HEK293 (cell line): ENCODE data around the gene SLC25A25.

ENCODE experiments used
- CTCF ChIA-PET: fragments of 350-600 bp; formaldehyde crosslinking; extraction: SDS; loops from one replicate; lab custom pipeline; 2021; ENCODE audit warnings: antibody characterized with exemption; lab: Yijun Ruan, JAX
- POLR2A ChIA-PET: fragments of 300-600 bp; formaldehyde crosslinking; extraction: SDS; loops from one replicate; lab custom pipeline; 2020; ENCODE audit warnings: antibody characterized with exemption, inconsistent platforms; lab: Yijun Ruan, JAX
- H3K27ac ChIP-seq: fragments of 200-500 bp; sonication (Bioruptor generic); 2 replicates; pipeline ENCODE4 v1.5.1; 2014; ENCODE audit warnings: low read depth, low read length, control low read depth, inconsistent platforms; ENCODE audit errors: extremely low read depth
- H3K36me3 ChIP-seq, 2 experiments: fragments of 200-500 bp in 1 of 2; sonication (Bioruptor generic) in 1 of 2; 1 replicate in 1 of 2; 2 replicates in 1 of 2; pipeline ENCODE4 v1.5.1; 2014 to 2017; ENCODE audit warnings: inconsistent platforms in 2 of 2, low read length in 2 of 2; ENCODE audit not compliant: control insufficient read depth in 2 of 2, insufficient read depth in 1 of 2
- H3K4me1 ChIP-seq: fragments of 200-500 bp; sonication (Bioruptor generic); 2 replicates; pipeline ENCODE4 v1.5.1; 2014; ENCODE audit warnings: mild to moderate bottlenecking, low read length, inconsistent platforms; ENCODE audit not compliant: control insufficient read depth, insufficient read depth
- H3K4me3 ChIP-seq: 2 replicates; pipeline ENCODE4 v1.5.1; 2011; ENCODE audit warnings: low read depth, mild to moderate bottlenecking, control low read depth, low read length, moderate library complexity
- H3K9me3 ChIP-seq: fragments of 200-500 bp; sonication (Bioruptor generic); 2 replicates; pipeline ENCODE4 v1.5.1; 2014; ENCODE audit warnings: low read depth, low read length, inconsistent platforms; ENCODE audit not compliant: control insufficient read depth, insufficient read depth
- EGR2 ChIP-seq: fragments of 450-650 bp; formaldehyde crosslinking; IDR thresholded peaks from 2 replicates; pipeline ENCODE4 v1.5.1; 2016; ENCODE audit warnings: low read depth, missing biosample characterization, missing genetic modification characterization
- GFI1B ChIP-seq: fragments of 450-650 bp; formaldehyde crosslinking; IDR thresholded peaks from 2 replicates; pipeline ENCODE4 v1.5.1; 2016; ENCODE audit warnings: missing biosample characterization, missing genetic modification characterization
- KLF7 ChIP-seq: fragments of 450-650 bp; formaldehyde crosslinking; IDR thresholded peaks from 2 replicates; pipeline ENCODE4 v1.5.1; 2016; ENCODE audit warnings: missing biosample characterization, missing genetic modification characterization, borderline replicate concordance
- PBX3 ChIP-seq: sonication (generic); formaldehyde crosslinking; IDR thresholded peaks from 2 replicates; pipeline ENCODE4 v1.8.1; 2022; ENCODE audit warnings: mild to moderate bottlenecking, moderate library complexity, missing genetic modification reagents
- TSHZ1 ChIP-seq: fragments of 450-650 bp; formaldehyde crosslinking; IDR thresholded peaks from 2 replicates; pipeline ENCODE4 v1.5.1; 2016; ENCODE audit warnings: missing biosample characterization, missing genetic modification characterization, borderline replicate concordance
- ZFHX2 ChIP-seq: fragments of 450-650 bp; formaldehyde crosslinking; conservative IDR thresholded peaks from 2 replicates; pipeline ENCODE4 v1.5.1; 2016; ENCODE audit warnings: missing biosample characterization, missing genetic modification characterization
- ZNF146 ChIP-seq: fragments of 450-650 bp; formaldehyde crosslinking; IDR thresholded peaks from 2 replicates; pipeline ENCODE4 v1.5.1; 2016; ENCODE audit warnings: missing biosample characterization, missing genetic modification characterization
- ZNF211 ChIP-seq: fragments of 450-650 bp; formaldehyde crosslinking; IDR thresholded peaks from 2 replicates; pipeline ENCODE4 v1.5.1; 2016; ENCODE audit warnings: low read depth, missing biosample characterization, missing genetic modification characterization
- ZNF239 ChIP-seq: fragments of 450-650 bp; formaldehyde crosslinking; IDR thresholded peaks from 2 replicates; pipeline ENCODE4 v1.5.1; 2016; ENCODE audit warnings: missing biosample characterization, missing genetic modification characterization
- ZNF26 ChIP-seq: fragments of 450-650 bp; formaldehyde crosslinking; IDR thresholded peaks from 2 replicates; pipeline ENCODE4 v1.5.1; 2016; ENCODE audit warnings: missing biosample characterization, missing genetic modification characterization
- ZNF280C ChIP-seq: fragments of 450-650 bp; formaldehyde crosslinking; IDR thresholded peaks from 2 replicates; pipeline ENCODE4 v1.5.1; 2016; ENCODE audit warnings: missing biosample characterization, missing genetic modification characterization
- ZNF302 ChIP-seq: fragments of 450-650 bp; formaldehyde crosslinking; IDR thresholded peaks from 2 replicates; pipeline ENCODE4 v1.5.1; 2016; ENCODE audit warnings: missing biosample characterization, missing genetic modification characterization, low read depth
- ZNF341 ChIP-seq: fragments of 450-650 bp; formaldehyde crosslinking; IDR thresholded peaks from 2 replicates; pipeline ENCODE4; 2016; ENCODE audit warnings: low read depth, missing biosample characterization, missing genetic modification characterization
- ZNF398 ChIP-seq: fragments of 450-650 bp; formaldehyde crosslinking; IDR thresholded peaks from 2 replicates; pipeline ENCODE4 v1.5.1; 2017; ENCODE audit warnings: missing biosample characterization, missing genetic modification characterization
- ZNF658 ChIP-seq: fragments of 450-650 bp; formaldehyde crosslinking; IDR thresholded peaks from 2 replicates; pipeline ENCODE4; 2016; ENCODE audit warnings: missing biosample characterization, missing genetic modification characterization
- ZNF701 ChIP-seq: fragments of 450-650 bp; formaldehyde crosslinking; IDR thresholded peaks from 2 replicates; pipeline ENCODE4 v1.5.1; 2016; ENCODE audit warnings: missing biosample characterization, missing genetic modification characterization
- ZNF837 ChIP-seq: fragments of 450-650 bp; formaldehyde crosslinking; IDR thresholded peaks from 2 replicates; pipeline ENCODE4 v1.5.1; 2016; ENCODE audit warnings: missing biosample characterization, missing genetic modification characterization
- ZNF843 ChIP-seq: fragments of 450-650 bp; formaldehyde crosslinking; IDR thresholded peaks from 2 replicates; pipeline ENCODE4 v1.5.1; 2016; ENCODE audit warnings: missing biosample characterization, missing genetic modification characterization
- ZSCAN5A ChIP-seq: fragments of 450-650 bp; formaldehyde crosslinking; IDR thresholded peaks from 2 replicates; pipeline ENCODE4 v1.5.1; 2016; ENCODE audit warnings: missing biosample characterization, missing genetic modification characterization

SLC25A25 gene

GRCh38 chr9:128091571-128091970 lies 23.5 kb downstream of the SLC25A25 start:
- Histone ChIP-seq H3K4me3 (no peak overlapping the region), H3K9me3 (no peaks in the 10 kb centered on the region), H3K4me1 (0 out of 2 replicates have a peak, but pooled peaks cover 4% of the 10 kb centered on the region), H3K27ac (no peak overlapping the region), H3K36me3 (no peaks in the 10 kb centered on the region; a peak in 1 of 3 replicates)
- ChIA-PET CTCF (interaction anchor here (0.6 to 2.6 kb wide), 4 partner anchors 26 to 332 kb away, joined by 3 to 22 read pairs (median 6); no protein-coding TSS in a partner anchor), POLR2A (interaction anchor here (0.9 to 1.1 kb wide), 2 partner anchors 24 to 25 kb away, joined by 3 read pairs; partner anchors contain the start of gene NAIF1)
- TF ChIP-seq ZFHX2 (tag by site-specific recombination) (no peak), ZNF146 (no peak), ZNF341 (tag by site-specific recombination) (no peak), ZNF837 (tag by site-specific recombination) (no peak), KLF7 (tag by site-specific recombination) (no peak), ZSCAN5A (no peak), ZNF843 (tag by site-specific recombination) (no peak), ZNF302 (no peak), TSHZ1 (tag by site-specific recombination) (no peak), ZNF239 (tag by site-specific recombination) (no peak), ZNF26 (no peak), EGR2 (tag by site-specific recombination) (no peak), ZNF658 (tag by site-specific recombination) (no peak), ZNF701 (tag by site-specific recombination) (no peak), ZNF398 (no peak), GFI1B (tag by site-specific recombination) (no peak), PBX3 (CRISPR knock-in tag) (no peak), ZNF211 (tag by site-specific recombination) (no peak), ZNF280C (no peak)
